HepG2 (cell line): ENCODE results near the gene SLC22A31. TPM values are rescaled to one million over a fixed set of nuclear protein-coding genes. Genes with fewer than 3 reads are reported as not detected.

Source experiments
- ARNT ChIP-seq: fragments of 450-650 bp; IDR thresholded peaks from 2 replicates; pipeline ENCODE4 v1.6.1; 2017
- GABPA ChIP-seq, 2 experiments: IDR thresholded peaks; 2 replicates each; pipeline ENCODE4 v1.6.1; 2011 to 2016; ENCODE audit warnings: low read depth in 2 of 2, low read length in 1 of 2, missing biosample characterization in 1 of 2, missing genetic modification characterization in 1 of 2
- KAT8 ChIP-seq: IDR thresholded peaks from 2 replicates; pipeline ENCODE4 v1.6.1; 2016; ENCODE audit warnings: missing genetic modification reagents, missing compliant biosample characterization
- MED8 ChIP-seq: sonication (generic); formaldehyde crosslinking; IDR thresholded peaks from 2 replicates; pipeline ENCODE4 v1.8.1; 2023; ENCODE audit warnings: mild to moderate bottlenecking, missing genetic modification reagents; ENCODE audit not compliant: insufficient replicate concordance
- NFRKB ChIP-seq: fragments of 450-650 bp; IDR thresholded peaks from 2 replicates; pipeline ENCODE4 v1.6.1; 2017
- NONO ChIP-seq, 2 experiments: fragments of 450-650 bp in 1 of 2; sonication (generic) in 1 of 2; formaldehyde crosslinking in 1 of 2; IDR thresholded peaks in 1 of 2; conservative IDR thresholded peaks in 1 of 2; 2 replicates each; pipeline versions ENCODE4 v1.6.1 to v1.8.0; 2017 to 2022; ENCODE audit warnings: mild to moderate bottlenecking in 1 of 2, missing genetic modification reagents in 1 of 2, moderate library complexity in 1 of 2
- NR2F1 ChIP-seq, 2 experiments: fragments of 450-650 bp in 1 of 2; formaldehyde crosslinking in 1 of 2; IDR thresholded peaks; 2 replicates each; pipeline versions ENCODE4 v1.5.0 to v1.6.1; 2016 to 2020; ENCODE audit warnings: mild to moderate bottlenecking in 1 of 2, missing compliant biosample characterization in 1 of 2, missing genetic modification reagents in 1 of 2, moderate library complexity in 1 of 2
- PLRG1 ChIP-seq: fragments of 450-650 bp; conservative IDR thresholded peaks from 2 replicates; pipeline ENCODE4 v1.6.1; 2016
- RFX3 ChIP-seq: IDR thresholded peaks from 2 replicates; pipeline ENCODE4 v1.6.1; 2016; ENCODE audit warnings: missing biosample characterization, missing genetic modification reagents
- SSRP1 ChIP-seq: IDR thresholded peaks from 2 replicates; pipeline ENCODE4 v1.6.1; 2016; ENCODE audit warnings: control low read depth
- ZFP82 ChIP-seq: sonication (generic); formaldehyde crosslinking; IDR thresholded peaks from 2 replicates; pipeline ENCODE4 v1.5.1; 2020; ENCODE audit warnings: mild to moderate bottlenecking, missing genetic modification reagents, borderline replicate concordance
- ZNF12 ChIP-seq: sonication (generic); formaldehyde crosslinking; IDR thresholded peaks from 2 replicates; pipeline ENCODE4 v1.5.0; 2020; ENCODE audit warnings: missing genetic modification reagents
- ZNF24 ChIP-seq: fragments of 450-650 bp; IDR thresholded peaks from 2 replicates; pipeline ENCODE4 v1.6.1; 2017; ENCODE audit warnings: antibody characterized with exemption, mild to moderate bottlenecking
- ZNF263 ChIP-seq: sonication (generic); formaldehyde crosslinking; IDR thresholded peaks from 2 replicates; pipeline ENCODE4 v1.4.0; 2020; ENCODE audit warnings: missing genetic modification reagents
- ZNF326 ChIP-seq: sonication (generic); formaldehyde crosslinking; IDR thresholded peaks from 2 replicates; pipeline ENCODE4 v1.4.0; 2020; ENCODE audit warnings: missing genetic modification reagents, borderline replicate concordance
- ZNF441 ChIP-seq: sonication (generic); formaldehyde crosslinking; IDR thresholded peaks from 2 replicates; pipeline ENCODE4 v1.7.0; 2021; ENCODE audit warnings: missing genetic modification reagents, borderline replicate concordance
- ZNF546 ChIP-seq: sonication (generic); formaldehyde crosslinking; conservative IDR thresholded peaks from 2 replicates; pipeline ENCODE4 v1.8.1; 2023; ENCODE audit warnings: mild to moderate bottlenecking, missing genetic modification reagents
- ZNF589 ChIP-seq: sonication (generic); formaldehyde crosslinking; conservative IDR thresholded peaks from 2 replicates; pipeline ENCODE4 v1.8.0; 2022; ENCODE audit warnings: mild to moderate bottlenecking, moderate library complexity, missing genetic modification reagents
- ZNF775 ChIP-seq: sonication (generic); formaldehyde crosslinking; IDR thresholded peaks from 2 replicates; pipeline ENCODE4 v1.4.0; 2020; ENCODE audit warnings: missing genetic modification reagents, mild to moderate bottlenecking, moderate library complexity, borderline replicate concordance
- ZNF781 ChIP-seq: sonication (generic); formaldehyde crosslinking; IDR thresholded peaks from 2 replicates; pipeline ENCODE4 v1.5.1; 2020; ENCODE audit warnings: borderline replicate concordance, mild to moderate bottlenecking, missing genetic modification reagents; ENCODE audit errors: not compliant biosample characterization
- polyA plus RNA-seq, 8 experiments: library from polyadenylated mRNA; depleted of rRNA in 3 of 8; stranded (reverse) in 7 of 8; unstranded in 1 of 8; fragments of >200 nt; fragmentation: Illumina TruSeq in 4 of 8; extraction: Trizol in 4 of 8; gene quantifications; 2 replicates each; pipeline versions ENCODE4 v1.2.1 to v1.2.3, GENCODE V29; 2011 to 2016; ENCODE audit warnings: low read depth in 4 of 8, missing spikeins in 1 of 8, mixed read lengths in 1 of 8; ENCODE audit not compliant: insufficient read depth in 1 of 8
- total RNA-seq, 5 experiments: library from RNA; depleted of rRNA; stranded (reverse); fragments of >200 nt; fragmentation: Illumina TruSeq; extraction: Trizol; gene quantifications; 2 replicates each; pipeline ENCODE4 v1.2.3, GENCODE V29; 2016; ENCODE audit warnings: low read depth in 1 of 5
- TF ChIP-seq, protein P1 (sequence below): sonication (generic); formaldehyde crosslinking; IDR thresholded peaks from 2 replicates; pipeline ENCODE4 v1.5.1; 2020; ENCODE audit warnings: mild to moderate bottlenecking, missing genetic modification reagents
- TF ChIP-seq, protein P2 (sequence below): sonication (generic); formaldehyde crosslinking; IDR thresholded peaks from 2 replicates; pipeline ENCODE4 v1.4.0; 2020; ENCODE audit warnings: missing genetic modification reagents
- TF ChIP-seq, protein P3 (sequence below): IDR thresholded peaks from 2 replicates; pipeline ENCODE4 v1.6.1; 2018; ENCODE audit warnings: missing genetic modification reagents
- TF ChIP-seq, protein P4 (sequence below): sonication (generic); formaldehyde crosslinking; IDR thresholded peaks from 2 replicates; pipeline ENCODE4 v1.8.0; 2022; ENCODE audit warnings: missing genetic modification reagents, mild to moderate bottlenecking, borderline replicate concordance

The SLC22A31 gene
- total and polyA plus RNA-seq, 2 of the 13 experiments (the other 11 are each of a cell fraction or from before 2014, with no cell fraction given), result 67.3 to 83.3 TPM

DNA sequence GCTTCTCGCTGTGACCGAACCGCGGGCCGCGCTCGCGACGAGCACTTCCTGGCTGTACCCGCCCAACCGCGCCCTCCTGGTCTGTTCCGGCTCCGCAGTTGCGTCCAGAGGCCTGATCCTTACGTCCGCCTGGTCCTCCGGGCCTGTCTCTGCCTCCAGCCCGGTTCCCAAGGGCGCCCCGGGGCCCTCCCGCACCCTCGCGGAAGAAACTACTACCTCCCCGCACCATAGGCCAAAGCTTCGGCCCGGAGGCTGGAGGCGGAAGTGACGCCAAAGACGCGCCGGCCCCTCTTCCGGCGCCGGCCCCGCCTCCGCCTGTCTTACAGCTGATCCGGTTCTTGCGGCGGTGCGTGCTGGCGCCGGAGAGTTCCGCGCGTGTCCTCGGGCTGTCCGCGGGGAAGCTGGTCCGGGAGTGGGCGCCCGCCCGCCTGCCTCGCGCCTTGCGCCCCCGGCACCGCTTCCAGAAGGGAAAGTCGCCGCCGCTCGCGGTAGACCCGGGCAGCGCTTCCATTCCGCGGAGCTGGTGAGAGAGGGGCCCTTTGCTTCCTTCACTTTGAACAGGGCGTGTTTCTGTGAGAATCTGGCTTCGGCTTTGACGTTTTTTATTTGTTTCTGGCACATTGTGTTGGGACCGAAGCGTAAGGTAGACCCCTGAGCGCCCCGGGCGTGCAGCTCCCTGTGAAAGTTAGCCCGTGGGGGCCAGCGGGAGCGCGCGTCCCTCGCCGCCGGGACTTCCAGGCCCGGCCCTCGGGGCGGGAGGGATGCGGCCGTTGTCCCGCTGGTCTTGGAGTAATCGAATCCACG is 17.3 kb upstream of the SLC22A31 start, which contains the start of gene ZNF778 (continued):
- TF ChIP-seq, protein P1, sequence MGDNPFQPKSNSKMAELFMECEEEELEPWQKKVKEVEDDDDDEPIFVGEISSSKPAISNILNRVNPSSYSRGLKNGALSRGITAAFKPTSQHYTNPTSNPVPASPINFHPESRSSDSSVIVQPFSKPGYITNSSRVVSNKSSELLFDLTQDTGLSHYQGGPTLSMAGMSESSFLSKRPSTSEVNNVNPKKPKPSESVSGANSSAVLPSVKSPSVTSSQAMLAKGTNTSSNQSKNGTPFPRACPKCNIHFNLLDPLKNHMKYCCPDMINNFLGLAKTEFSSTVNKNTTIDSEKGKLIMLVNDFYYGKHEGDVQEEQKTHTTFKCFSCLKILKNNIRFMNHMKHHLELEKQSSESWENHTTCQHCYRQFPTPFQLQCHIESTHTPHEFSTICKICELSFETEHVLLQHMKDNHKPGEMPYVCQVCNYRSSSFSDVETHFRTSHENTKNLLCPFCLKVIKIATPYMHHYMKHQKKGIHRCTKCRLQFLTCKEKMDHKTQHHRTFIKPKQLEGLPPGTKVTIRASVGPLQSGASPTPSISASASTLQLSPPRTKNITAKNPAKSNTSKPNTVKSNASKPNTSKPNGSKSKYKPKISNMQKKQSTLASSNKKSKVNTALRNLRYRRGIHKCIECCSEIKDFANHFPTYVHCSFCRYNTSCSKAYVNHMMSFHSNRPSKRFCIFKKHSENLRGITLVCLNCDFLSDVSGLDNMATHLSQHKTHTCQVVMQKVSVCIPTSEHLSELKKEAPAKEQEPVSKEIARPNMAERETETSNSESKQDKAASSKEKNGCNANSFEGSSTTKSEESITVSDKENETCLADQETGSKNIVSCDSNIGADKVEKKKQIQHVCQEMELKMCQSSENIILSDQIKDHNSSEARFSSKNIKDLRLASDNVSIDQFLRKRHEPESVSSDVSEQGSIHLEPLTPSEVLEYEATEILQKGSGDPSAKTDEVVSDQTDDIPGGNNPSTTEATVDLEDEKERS (CRISPR knock-in tag), result peak; percentile 47; the same call in 1 of the 2 replicates
- TF ChIP-seq NFRKB (no peak), NR2F1 (CRISPR knock-in tag; IDR thresholded peaks at IDR 0.05) (peak; percentile 12 to 26; a peak in 1 of 4 replicates), ZNF775 (CRISPR knock-in tag) (no peak; the same call in 1 of the 2 replicates), ZNF441 (CRISPR knock-in tag) (peak; percentile 62), MED8 (CRISPR knock-in tag) (peak; percentile 80), PLRG1 (no peak), GABPA (IDR thresholded peaks at IDR 0.05; ENCODE audit: low read depth, low read length) (peak; percentile 95), GABPA (CRISPR knock-in tag; IDR thresholded peaks at IDR 0.05; ENCODE audit: low read depth) (peak; percentile 95), ZNF263 (CRISPR knock-in tag) (peak; percentile 81), NONO (IDR thresholded peaks at IDR 0.05) (no peak), NONO (CRISPR knock-in tag; conservative IDR thresholded peaks at IDR 0.05) (peak; percentile 85), ZFP82 (CRISPR knock-in tag) (no peak), ZNF546 (CRISPR knock-in tag) (peak; percentile 70; the same call in 1 of the 2 replicates), ZNF326 (CRISPR knock-in tag) (no peak), ARNT (no peak), RFX3 (CRISPR knock-in tag) (0 out of 2 replicates have a peak, but pooled peaks have one; percentile 35), ZNF781 (peak; percentile 68), ZNF24 (no peak), SSRP1 (CRISPR knock-in tag) (no peak), ZNF12 (CRISPR knock-in tag) (peak; percentile 58; the same call in 1 of the 2 replicates), KAT8 (peak; percentile 99), ZNF589 (CRISPR knock-in tag) (no peak)
- TF ChIP-seq, protein P2, sequence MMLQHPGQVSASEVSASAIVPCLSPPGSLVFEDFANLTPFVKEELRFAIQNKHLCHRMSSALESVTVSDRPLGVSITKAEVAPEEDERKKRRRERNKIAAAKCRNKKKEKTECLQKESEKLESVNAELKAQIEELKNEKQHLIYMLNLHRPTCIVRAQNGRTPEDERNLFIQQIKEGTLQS (CRISPR knock-in tag), result peak; percentile 50; the same call in 1 of the 2 replicates
- TF ChIP-seq, protein P3, sequence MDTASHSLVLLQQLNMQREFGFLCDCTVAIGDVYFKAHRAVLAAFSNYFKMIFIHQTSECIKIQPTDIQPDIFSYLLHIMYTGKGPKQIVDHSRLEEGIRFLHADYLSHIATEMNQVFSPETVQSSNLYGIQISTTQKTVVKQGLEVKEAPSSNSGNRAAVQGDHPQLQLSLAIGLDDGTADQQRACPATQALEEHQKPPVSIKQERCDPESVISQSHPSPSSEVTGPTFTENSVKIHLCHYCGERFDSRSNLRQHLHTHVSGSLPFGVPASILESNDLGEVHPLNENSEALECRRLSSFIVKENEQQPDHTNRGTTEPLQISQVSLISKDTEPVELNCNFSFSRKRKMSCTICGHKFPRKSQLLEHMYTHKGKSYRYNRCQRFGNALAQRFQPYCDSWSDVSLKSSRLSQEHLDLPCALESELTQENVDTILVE (CRISPR knock-in tag), result peak; percentile 85
- TF ChIP-seq, protein P4, sequence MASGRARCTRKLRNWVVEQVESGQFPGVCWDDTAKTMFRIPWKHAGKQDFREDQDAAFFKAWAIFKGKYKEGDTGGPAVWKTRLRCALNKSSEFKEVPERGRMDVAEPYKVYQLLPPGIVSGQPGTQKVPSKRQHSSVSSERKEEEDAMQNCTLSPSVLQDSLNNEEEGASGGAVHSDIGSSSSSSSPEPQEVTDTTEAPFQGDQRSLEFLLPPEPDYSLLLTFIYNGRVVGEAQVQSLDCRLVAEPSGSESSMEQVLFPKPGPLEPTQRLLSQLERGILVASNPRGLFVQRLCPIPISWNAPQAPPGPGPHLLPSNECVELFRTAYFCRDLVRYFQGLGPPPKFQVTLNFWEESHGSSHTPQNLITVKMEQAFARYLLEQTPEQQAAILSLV (CRISPR knock-in tag), result peak; percentile 96
